Stimulated activated CD8-positive, alpha-beta memory T cell treated with anti-CD3 and anti-CD28 coated beads, Interleukin-12 subunit alpha, Interleukin-12 subunit beta, amount 100 ng/mL, for 24 hours (primary cell): ENCODE measurements around the gene EYA2.

Experiments used
- DNase-seq: peaks from one replicate; pipeline ENCODE4 v3.0.0-alpha.2; 2020; ENCODE audit errors: extremely low read depth

Gene EYA2

GRCh38 chr20:47141941-47142773 is 247.5 kb downstream of the EYA2 start:
- no peak for DNase-seq

DNA sequence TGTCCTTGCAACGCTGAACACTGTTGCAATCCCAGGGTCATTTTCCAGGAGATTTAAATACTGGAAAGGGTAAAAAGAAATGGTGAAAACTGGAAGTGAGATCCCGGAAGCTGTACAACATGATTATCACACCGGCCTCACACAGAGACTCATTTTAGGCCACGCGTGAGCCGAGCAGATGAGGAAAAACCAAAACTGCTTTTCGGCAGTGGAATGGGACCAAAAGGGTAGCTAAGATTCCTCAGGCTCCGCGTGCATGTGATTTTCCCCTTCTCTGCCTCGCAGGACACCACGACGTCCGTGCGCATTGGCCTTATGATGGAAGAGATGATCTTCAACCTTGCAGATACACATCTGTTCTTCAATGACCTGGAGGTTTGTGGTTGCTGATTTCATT is 248.1 kb downstream of the EYA2 start:
- no peak for DNase-seq

- no peak for DNase-seq
Measured at GRCh38 chr20:47143657-47144056, 249.0 kb downstream of the EYA2 start.

DNA sequence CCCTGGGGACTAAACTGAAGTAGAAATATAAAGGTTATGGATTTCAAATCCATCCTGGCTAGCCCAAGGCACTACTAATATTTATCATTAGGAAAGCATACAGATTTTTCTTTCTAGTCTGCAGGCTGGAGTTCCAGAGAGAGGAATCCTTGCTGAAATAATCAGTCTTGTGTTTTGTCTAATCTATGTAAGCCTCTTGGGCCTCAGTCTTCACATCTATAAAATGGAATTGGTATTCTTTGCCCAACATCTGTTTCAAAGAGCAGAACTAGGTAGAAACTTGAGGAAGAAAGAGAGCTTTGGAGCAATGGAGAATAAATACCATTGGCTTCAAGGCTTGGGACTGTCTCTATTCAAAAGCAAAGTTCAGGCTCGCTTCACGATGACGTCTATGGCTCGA is 249.8 kb downstream of the EYA2 start:
- DNase-seq: no peak

DNA sequence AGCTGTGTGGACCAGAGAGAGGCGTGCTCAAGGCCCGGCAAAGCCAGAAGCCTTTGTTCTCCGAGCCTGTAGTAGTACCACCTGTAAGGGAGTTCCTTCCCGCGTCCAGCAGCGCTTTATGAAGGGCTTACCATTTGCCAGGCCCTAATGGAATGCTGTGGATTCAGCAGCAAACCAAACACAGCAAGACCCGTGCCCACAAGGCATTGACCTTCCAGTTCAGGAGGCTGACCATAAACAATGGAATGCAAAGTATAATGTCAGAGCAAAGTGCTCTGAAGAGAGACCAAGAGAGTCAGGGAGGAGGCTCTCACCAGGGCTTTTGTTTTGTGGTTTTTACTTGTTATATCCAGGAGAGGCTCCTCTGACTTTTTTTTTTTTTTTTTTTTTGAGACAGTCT is 252.0 kb downstream of the EYA2 start:
- DNase-seq: no peak

DNA sequence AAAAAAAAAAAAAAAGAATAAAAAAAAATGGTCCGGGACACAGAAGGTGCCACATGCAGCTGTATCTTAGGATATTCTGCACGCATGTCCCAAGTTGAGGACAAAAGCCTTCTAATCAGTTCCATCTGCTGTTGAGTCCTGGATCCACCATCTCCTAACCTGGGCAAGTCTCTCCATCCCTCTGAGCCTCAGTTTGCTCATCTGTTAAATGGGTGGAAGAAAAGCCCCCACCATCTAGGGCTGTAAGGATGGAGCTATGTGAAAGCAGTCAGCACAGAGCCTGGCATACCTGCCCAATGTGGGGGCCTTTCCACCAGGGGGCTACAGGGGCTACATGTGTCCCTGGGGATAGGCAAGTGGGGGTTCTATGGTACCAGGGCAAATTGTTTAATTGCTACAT is 253.4 kb downstream of the EYA2 start:
- DNase-seq: no peak

DNA sequence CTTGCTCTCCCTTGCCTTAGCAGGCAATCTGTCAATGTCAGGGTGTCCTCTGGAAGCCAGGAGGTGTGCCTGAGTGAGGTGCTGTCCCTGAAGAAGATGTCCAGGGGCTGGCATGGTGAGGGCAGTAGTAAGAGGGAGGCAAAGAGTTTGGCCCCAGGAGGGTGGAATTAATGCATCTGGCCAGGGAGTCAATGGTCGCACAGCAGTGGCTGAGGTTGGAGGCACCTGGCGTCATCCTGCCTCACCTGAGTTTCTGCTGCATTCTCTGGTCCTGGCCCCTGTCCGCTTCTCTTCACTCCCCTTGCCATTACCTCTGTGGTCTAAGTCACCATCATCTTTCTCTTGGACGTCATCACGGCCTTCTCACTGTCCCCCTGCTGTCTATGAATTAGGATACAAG is 255.3 kb downstream of the EYA2 start:
- DNase-seq: no peak

DNA sequence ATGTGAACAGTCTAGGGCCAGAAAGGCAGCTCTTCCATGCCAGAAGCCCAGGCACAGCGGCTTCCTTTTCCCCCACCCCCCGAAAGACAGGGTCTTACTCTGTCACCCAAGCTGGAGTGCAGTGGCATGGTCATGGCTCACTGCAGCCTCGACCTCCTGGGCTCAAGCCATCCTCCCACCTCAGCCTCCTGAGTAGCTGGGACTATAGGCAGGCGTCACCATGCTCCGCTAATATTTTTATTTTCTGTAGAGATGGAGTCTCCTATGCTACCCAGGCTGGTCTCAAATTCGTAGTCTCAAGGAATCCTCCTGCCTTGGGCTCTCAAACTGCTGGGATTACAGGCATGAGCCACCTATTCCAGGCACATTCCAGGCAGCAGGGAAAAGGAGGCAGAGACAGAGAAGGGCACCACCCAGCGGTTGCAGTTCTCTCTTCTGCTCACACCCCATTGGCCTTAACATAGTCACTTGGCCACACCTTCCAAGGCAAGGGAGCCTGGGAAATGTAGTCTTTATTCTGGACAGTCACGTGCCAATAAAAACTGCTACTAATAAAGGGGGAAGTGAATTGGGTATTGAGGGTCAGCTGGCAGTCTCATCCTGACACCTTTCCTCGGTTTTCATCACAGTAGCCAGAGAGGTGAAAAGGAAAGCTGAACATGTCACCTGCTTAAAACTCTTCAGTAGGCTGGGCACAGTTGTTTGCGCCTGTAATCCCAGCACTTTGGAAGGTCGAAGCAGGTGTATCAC is 255.9 kb downstream of the EYA2 start:
- DNase-seq: no peak

DNA sequence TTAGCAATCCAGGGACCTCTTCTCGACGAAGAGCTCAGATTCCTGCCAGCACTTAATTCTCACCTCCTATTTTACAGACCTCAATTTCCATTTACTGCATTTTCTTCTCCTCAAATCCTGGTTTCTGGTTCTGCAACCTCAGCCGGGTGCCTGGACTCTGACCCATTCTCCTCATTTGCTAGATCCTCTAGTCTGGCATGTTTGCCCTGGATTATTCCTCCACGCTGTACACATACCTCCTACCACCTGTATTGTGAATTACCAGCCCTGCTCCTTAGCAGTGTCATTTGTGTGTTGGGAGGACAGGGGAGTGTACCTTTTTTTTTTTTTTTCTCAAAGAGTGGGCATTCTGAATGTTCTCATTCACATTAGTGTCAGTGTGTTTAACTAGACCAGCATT is 257.4 kb downstream of the EYA2 start:
- DNase-seq: no peak

GRCh38 chr20:47154089-47154488 is 259.4 kb downstream of the EYA2 start:
- DNase-seq: no peak

- no peak for DNase-seq
Measured at GRCh38 chr20:47156301-47157137, 261.9 kb downstream of the EYA2 start.

- DNase-seq: no peak
Measured at GRCh38 chr20:47159166-47159565, 264.5 kb downstream of the EYA2 start.

DNA sequence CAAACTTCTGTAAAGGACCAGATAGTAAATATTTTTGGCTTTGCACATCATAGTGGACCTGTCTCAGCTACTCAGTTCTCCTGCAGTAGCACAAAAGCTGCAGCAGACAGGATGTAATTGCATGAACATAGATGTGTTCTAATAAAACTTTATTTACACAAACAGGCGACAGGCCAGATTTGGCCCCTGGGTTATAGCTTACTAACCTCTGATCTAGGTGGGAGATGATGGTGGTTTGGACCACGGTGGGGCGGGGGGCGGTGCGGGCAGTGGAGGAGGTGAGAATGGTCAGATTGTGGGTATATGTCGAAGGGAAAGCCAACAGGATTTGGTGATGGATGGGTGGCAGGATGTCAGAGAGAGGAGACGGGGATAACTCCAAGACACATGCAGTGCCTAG is 265.6 kb downstream of the EYA2 start:
- no peak for DNase-seq

DNA sequence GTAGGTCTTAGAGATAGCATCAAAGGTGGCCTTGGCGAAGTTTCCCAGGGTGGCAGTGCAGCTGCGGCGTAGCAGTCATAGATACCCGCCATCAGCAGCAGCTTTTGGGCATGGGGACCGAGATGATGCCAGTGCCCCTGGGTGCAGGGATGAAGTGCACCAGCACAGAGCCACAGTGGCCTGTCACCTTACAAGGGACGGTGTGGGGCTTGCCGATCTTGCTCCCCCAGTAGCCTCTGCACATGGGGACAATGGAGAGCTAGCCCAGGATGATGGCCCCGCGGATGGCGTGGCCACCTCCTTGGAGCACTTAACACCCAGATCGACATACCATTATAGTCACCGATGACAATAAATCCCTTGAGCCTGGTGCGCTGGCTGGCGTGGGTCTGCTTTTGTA is 266.3 kb downstream of the EYA2 start:
- no peak for DNase-seq

DNA sequence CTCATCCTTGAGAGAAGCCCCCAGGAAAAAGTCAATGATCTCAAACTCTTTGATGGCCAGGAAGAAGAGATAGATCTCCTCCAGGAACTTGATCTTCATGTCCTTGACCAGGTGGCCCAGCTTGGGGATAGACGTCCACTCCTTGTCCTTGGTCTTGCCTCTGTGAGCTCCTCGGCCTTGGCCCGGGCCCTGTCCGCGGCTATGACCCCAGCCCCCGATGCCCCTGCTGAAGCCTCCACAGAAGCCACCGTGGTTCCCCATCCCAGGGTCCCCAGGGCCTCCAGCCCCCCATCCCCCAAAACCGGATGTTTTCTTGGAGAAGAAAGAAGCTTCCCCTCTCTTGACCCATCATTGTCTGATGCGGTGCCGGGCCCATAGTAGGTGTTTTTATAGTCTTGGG is 266.8 kb downstream of the EYA2 start:
- DNase-seq: no peak

GRCh38 chr20:47164140-47164539 is 269.5 kb downstream of the EYA2 start:
- no peak for DNase-seq

DNA sequence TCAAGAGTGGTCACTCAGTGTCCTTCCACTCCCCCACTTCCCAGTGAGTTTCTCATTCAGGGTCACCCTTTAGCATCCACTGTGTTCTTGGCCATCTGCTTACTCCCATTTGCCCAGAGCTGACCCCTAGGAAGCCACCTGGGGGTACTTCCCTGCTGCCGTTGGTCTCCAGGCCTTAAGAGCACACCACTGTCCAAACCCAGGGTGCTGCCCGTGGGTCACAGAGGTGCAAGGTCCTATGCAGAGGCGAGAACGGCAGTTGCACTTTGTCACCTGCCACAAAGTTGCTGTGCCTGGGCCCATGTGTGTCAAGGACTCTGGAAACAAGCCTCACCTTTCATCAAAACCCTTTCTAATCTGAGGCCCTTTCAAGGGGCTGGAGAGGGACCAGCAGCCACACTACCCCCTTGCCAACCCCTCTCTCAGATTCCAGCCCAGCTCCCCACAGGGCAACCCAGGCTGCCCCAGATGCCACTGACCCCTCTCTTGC is 270.8 kb downstream of the EYA2 start:
- no peak for DNase-seq

DNA sequence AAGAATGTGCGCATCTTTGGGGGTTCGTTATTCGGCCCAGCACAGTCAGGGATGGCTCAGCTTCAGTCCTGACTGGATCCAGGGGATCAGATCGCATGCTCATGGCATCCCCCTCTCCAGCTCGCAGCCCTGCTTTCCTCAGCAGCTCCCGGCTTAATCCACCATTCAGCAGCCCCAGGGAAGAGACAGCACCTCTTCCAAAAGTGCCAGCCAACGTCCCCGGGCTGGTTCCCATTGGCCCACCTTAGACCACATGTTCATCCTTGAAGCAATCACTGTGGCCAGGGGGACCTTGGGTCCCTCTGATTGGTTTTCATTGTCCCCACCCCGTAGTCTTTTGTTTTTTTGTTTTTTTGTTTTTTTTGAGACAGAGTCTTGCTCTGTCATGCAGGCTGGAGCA is 273.2 kb downstream of the EYA2 start:
- no peak for DNase-seq

GRCh38 chr20:47172579-47172978 is 277.9 kb downstream of the EYA2 start:
- no peak for DNase-seq

DNA sequence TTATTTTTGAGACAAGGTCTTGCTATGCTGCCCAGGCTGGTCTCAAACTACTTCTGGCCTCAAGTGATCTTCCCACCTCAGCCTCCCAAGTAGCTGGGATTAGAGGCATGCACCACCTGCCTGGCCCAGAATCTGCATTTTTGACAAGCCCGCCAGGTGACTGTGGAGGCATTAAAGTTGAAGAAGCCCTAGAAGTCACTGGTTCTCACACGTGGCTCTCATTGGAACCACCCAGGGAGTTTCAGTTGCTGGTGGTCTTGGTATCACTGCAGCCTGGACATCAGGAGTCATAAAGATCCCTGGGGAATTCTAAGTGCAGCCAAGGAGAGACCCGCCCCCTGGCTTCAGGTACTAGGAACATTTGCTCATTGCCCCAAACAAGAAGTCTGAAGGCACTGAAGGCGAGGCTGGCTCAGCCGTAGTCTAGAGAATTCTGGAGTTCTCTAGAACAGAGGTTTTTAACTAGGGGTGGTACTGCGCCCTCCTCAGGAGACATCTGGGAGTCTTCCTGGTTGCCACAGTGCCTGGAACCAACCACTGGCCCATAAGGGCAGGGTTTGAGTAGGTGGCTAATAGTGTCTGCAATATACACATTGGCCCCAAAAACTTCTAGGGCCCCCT is 279.1 kb downstream of the EYA2 start:
- no peak for DNase-seq

DNA sequence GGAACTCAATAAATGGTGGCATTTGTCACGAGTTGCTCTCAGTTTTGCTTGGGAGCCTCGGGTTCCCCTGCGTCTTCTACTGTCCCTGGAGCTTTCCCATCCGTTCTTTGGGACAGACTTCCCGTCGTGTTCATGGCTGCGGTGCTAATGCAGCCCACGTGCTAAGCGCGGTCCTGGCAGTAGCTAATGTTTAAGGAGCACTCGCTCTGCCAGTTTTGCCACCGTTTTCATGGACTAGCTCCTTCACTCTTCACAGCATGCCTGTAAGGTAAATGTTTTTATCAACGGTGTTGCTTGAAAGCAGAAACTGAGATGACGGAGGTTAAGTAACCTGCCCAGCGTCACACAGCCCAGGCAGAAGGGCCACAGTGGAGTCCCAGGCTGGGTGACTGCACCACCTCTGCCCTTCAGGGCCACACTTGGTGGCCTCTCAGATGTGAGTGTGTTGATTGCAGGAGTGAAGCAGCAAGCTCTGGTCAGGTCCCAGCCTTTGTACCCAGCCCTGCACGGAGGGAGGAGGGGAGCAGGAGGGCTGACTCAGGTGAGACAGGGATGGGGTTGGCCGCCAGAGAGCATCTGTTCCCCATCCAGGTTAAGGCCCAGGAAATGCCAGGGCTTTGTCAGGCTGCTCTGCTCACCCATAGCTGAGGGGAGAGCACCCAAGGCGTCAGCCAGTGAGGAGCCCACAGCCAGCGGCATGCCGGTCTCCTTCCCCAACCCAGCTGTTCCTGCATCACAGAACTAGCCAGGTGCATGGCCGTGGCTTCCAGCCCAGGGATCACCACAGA is 280.0 kb downstream of the EYA2 start:
- DNase-seq: no peak
